ENCODE results near the gene STEEP1.

Gene STEEP1

DNA sequence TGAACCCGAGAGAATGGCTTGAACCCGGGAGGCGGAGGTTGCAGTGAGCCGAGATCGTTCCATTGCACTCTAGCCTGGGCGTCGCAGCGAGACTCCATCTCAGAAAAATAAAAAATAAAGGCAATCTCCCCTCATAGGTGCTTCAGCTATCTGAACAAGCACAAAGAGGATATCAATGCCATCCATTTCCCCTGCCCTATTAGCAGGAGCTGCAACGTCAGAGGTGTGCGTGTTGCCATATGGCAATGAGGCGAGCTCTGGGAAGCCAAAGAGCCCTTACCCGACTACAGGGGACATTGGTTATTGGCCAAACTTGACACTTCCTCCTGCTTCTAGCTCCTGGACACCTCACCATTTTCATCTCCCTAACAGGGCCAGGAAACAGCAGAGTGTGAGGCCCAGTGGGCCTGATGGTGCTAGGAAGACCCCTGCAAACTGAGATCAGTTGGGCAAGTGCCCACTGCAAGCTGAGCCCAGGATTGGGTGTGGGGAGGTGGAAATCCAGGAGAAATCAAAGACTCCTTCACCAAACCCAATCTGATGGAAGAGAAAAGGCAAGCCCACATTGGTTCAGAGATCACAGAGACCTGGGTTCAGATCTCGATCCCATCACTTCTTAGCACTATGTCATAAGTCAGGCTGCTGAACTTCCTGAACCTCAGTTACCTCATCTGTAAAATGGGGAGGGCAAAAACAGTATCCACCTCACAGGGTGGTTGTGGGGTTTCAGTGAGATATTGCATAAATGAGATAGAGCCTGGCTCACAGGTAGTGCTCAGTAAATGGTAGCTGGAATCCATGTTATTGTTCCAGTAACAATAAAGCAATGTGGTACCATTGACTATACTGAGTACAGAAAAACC, 75.8 kb downstream of the STEEP1 start:
- no peak for DNase-seq

DNA sequence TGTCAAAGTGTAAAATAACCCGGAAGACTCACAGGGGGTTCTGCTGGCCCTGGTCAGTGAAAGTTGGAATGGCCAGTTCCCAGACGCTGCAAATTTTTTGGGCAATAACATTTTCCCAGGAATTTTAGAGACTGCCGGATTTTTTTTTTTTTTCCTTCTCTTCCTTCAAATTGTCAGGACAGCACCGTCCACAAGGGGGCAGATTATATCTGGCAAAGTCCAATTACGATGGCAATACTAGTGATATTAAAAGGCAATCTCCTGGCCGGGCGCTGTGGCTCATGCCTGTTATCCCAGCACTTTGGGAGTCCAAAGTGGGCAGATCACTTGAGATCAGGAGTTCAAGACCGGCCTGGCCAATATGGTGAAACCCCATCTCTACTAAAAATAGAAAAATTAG, 76.5 kb downstream of the STEEP1 start:
- no peak for DNase-seq
